GM21786 (cell line): ENCODE results near the gene CCNQ.

Experiments
- ATAC-seq: cut with Tn5 transposase; IDR thresholded peaks from one replicate; pipeline ENCODE4 v1.9.1; 2021; ENCODE audit not compliant: unreplicated experiment

The CCNQ gene

DNA sequence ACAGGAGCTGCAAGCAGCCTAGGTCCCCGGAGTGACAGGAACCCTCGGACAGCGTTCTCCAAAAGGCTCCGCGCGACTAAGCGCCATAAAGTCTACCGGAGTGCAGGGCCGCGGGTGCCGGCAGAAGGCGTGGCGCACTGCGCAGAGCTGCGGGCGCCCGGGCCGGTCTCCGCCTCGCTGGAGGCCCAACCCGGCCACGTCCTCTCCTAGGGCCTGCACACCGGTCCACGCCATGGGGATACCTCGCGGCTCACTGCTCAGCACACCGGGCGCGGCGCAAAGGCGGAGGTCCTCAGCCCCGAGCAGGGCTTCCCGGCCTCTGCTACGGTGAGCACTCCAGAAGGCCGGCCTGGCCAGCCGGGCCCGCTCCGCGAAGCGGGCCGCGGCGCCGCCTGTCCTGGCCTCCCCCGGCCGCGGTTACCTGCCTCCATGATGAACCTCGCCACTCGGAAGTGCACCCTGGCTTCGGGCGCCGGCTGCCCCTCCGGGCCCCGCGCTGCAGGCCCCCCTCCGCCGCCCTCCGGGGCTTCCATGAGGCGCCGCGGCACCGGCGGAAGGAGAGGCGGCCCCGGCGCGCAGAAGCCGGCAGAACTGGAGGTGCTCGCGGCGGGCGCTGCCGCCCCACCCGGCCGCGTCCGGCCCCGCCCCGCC lies at the start of gene CCNQ:
Gene CCNQ (minus strand): TSS at position 599 of the 651 bp plus-strand sequence. CDS start 66 bp downstream, at position 533.
- peak; percentile 53 for ATAC-seq

DNA sequence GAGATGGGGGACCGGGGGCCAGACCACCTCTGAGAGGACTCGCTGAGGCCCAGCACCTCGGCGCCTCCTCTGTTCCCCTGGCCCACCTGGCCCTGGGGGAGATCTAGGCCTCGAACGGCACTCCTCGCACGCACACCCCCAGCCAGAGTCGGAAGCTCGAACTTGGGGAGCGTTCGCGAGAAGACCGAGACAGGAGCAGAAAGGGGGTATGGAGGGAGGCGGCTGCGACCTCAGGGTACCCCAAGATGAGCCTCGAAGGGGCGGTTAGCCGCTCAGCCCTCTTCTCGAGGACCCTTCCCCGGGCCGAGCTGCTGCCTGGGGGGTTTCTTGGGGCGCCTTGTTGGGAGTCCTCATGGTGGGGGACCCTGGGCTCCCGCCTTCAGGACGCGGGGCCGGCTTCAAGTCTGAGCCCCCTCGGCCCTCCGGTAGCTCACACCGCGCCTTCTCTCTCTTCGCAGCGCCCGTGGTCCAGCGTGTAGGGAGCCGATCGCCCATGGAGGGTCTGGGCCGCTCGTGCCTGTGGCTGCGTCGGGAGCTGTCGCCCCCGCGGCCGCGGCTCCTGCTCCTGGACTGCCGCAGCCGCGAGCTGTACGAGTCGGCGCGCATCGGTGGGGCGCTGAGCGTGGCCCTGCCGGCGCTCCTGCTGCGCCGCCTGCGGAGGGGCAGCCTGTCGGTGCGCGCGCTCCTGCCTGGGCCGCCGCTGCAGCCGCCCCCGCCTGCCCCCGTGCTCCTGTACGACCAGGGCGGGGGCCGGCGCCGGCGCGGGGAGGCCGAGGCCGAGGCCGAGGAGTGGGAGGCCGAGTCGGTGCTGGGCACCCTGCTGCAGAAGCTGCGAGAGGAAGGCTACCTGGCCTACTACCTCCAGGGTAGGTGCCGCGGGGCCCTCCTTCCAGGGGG lies 48.8 kb upstream of the CCNQ start:
- ATAC-seq = no peak

DNA sequence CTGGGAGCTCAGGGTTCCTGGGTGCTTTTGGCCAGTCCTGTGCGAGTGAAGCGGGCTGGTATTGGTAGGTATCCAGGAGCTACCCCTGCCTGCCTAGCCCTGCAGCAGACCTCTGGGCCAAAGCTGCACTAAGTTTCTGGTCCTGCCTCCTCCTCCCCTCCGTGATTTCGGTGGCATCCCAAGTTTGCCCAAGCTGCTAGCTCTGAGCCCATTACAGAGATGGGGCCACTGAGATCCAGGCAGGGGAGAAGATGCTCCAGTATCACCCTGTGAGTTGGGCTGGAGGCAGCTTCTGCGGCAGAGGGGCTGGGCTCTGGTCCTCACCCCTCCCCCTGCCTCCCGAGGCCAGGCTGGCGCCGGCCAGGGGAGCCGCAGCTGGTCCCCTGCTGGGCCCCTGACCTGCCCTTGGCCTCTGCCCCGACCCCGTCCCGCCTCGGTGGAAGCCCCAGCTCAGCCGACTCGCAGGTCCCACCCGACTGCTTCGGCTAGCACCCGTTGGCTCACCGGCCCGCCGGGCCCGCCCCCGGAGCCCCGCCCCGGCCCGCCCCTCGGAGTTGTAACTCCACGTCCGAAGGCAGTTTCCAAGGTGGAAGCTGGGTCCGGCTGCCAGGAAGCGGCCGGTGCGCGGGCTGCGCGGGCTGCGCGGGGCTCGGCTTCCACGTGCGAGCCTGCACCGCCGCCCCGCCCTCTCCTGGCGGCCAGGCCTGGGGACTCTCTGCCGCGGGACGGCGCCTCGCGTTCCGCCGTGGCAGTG lies 47.9 kb upstream of the CCNQ start, which contains the start of gene DUSP9:
Gene DUSP9 (plus strand): TSS at position 584 of the 754 bp plus-strand sequence. CDS start 751 bp downstream, outside the sequence.
- no peak for ATAC-seq

DNA sequence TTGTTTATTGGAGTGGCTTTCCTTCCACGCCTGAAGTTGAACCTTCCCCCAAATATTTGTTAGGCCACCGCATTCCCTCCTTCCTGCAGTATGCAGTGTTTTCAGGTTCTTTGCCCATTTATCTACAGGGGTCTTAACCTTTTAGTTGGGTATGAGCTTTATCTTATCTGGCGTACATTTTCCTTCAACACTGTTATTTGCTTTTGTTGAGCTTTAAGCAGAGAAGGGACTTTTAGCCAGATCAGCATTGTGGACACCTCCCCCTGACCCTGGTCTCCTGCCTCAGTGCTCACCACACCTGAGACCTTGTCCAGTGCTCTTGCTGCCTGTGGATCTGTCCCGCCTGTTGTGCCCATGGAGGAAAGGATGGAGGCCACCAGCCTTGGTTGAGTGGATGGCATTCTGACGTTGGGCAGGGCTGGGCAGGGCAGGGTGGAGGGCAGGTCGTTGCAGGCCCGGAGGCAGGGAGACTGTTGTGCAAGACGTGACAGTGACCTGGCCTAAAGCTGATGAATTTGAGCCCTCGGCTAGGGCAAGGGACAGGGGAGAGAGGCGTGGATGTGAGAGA lies 47.1 kb upstream of the CCNQ start:
- no peak for ATAC-seq

DNA sequence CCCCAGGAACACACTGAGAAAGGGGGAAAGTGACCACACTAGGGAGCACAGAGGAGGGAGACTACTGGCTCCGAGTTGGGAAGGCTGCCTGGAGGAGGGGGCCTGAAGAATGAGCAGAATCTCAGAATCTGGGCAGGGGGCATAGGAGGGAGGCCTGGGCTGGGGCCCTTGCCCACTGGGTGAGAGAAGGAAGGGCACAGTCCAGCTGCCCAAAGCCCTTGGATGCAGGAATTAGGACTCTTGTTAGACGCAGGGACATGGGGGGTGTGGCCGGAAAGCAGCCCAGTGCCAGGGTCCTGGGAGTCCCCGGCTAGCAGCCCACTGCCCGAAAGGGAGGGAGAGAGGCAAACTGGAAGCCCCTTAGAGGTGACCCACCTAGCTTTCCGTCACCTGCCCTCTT lies 46.2 kb upstream of the CCNQ start:
- ATAC-seq = no peak

DNA sequence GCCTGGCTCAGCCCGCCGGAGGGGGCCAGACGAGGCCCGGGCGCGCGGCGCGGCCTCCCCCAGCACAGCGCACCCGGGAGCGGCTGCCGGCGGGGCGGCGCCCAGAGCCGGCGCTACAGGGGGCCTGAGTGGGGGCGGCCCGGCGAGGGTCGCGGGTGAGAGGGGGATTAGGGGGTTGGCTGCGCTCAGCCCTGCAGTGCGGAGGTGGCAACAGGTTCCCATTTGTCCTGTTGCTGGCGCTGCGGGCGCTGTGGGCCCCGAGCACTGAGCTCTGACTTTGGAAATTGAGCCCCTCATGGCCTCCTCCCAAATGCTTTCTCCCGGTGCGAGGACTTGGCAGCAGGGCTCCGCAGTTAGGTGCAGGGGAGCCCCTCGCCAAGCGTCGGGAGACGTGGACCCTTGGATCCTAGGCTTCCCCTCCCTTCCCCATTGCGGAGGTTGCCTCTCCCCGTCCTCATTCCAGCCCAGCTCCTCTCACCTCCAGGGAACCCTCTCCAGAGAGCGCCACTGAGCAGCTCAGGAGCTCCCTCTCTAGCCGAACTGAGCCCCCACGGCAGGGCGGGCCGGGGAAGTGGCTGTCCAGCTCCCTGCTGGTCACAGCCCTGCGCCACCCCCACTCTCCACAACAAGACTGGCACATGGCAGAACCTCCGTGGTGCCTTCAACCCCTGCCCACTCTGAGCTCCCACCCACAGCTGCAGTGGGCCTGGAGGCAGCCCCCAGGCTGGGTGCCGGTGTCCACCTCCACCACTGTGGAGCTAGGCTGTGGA lies 45.6 kb upstream of the CCNQ start:
- ATAC-seq = no peak

DNA sequence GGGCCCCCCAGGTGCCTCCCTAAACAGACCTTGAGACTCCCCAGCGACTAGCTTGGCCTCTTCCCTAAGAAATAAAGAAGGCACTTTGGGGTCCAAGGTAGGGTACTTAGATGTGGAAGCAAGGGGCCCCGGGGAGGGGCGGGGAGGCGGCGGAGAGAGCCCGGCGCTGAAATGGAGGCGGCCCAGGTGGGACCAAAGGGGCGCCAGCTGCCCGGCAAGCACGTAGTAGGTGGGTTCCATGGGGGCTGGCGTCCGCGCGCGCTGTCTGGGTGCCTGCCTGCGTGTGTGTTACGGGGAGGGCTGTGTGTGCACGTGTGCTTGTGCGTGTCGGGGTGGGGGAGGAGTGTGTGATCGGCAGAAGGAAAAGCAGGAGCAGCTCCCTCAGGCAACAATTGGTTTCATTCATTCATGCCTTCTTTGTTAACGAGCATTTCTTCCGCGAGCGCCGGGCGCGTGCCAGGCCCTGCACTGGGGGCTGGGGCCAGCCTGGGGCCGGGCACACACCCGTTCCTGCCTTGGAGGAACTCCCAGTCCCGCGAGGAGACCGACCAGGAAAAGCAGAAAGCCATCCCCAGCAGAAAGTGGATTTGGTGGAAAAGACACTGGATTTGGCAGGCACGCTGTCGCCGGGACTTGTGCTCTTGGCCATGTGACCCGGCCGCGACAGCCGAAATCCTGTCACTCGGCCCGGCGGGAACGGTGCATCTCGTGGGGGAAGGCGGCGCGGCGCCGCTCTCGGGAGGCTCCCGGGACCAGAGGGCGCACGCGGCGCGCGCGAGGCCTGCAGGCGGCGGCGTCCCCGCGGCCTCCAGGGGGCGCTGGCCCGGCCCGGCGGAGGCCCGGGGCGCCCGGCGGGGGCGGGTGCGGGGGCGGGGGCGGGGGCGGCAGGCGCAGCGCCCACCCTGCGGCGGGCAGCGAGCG lies 44.8 kb upstream of the CCNQ start:
- no peak for ATAC-seq

GRCh38 chrX:153642655-153643430 lies 43.9 kb upstream of the CCNQ start:
- no peak for ATAC-seq

DNA sequence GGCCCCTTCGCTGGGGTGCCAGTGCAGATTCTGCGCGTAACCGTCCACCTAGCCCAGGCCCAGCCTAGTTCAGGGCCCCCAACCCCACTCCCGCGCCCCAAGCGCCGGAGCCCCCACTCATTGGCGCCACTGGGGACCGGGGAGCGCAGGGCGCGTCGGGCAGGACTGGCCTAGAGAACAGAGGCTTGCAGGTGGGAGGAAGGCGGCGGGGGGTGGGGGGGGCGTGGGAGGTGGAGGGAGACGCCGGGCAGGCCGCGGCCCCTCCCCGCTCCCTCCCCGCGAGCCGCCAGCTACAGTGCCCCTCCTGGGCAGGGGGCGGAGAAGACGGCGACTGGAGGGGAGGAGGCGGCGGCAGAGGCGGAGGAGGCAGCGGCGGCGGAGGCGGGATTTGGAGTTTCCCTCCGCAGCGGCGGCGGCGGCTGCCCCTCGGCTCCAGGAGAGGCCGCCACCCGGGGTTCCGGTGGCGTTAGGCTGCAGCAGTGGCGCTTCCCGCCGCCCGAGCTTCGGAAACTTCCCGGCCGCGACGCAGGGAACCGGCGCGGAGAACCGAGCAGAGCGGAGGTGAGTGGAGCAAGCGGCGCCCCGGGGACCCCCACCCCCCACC lies 43.2 kb upstream of the CCNQ start:
- no peak for ATAC-seq

DNA sequence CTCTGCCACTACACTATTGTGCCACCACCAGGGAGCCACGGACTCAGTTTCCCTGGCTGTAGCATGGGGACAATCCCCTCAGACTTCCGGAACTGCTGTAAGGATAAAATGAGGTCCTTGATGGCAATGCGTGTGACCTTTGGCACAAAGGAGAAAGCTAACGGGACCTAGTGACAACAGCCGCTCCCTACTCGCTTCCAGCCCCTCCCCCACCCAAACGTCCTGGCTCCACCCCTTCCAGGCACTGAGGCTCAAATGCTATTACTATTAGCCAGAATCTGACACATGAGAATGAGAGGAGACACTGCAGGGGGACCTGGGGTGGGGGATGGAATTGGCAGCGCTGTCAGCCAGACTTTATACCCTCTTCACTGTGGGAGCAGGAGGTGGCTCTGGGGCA lies 42.7 kb upstream of the CCNQ start:
- ATAC-seq = no peak

- ATAC-seq = no peak
Observed at GRCh38 chrX:153640736-153641575, 42.0 kb upstream of the CCNQ start.

DNA sequence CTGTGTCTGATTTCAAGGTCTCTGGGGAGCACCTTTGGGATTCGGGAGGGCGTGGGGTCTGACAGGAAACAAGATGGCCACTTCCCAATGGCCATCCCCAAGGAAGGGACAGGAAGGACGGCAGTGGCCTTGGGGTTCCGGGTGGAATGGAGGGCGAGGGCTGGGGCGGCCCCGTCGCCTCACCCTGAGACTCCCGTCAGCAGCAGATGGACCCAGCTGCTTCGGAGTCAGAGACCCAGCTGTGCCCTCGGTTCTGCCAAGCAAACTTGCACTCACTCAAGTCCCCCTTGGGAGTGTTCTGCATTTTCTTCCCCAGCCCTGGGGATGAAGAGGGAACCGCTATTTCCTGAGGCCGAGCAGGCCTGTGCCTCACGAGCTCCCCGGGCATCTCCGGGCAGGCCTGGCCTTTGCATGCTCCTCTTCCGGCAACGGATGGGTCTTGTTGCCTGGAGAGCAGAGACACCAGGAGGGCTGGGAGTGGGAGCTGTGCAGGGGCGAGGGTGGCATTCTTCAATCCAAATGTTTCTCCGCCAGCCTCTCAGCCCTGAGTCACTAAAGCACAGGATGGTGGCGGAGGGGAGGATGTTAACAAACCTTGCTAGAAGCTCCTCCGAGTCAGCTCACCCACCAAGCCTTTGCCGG lies 41.2 kb upstream of the CCNQ start:
- no peak for ATAC-seq

DNA sequence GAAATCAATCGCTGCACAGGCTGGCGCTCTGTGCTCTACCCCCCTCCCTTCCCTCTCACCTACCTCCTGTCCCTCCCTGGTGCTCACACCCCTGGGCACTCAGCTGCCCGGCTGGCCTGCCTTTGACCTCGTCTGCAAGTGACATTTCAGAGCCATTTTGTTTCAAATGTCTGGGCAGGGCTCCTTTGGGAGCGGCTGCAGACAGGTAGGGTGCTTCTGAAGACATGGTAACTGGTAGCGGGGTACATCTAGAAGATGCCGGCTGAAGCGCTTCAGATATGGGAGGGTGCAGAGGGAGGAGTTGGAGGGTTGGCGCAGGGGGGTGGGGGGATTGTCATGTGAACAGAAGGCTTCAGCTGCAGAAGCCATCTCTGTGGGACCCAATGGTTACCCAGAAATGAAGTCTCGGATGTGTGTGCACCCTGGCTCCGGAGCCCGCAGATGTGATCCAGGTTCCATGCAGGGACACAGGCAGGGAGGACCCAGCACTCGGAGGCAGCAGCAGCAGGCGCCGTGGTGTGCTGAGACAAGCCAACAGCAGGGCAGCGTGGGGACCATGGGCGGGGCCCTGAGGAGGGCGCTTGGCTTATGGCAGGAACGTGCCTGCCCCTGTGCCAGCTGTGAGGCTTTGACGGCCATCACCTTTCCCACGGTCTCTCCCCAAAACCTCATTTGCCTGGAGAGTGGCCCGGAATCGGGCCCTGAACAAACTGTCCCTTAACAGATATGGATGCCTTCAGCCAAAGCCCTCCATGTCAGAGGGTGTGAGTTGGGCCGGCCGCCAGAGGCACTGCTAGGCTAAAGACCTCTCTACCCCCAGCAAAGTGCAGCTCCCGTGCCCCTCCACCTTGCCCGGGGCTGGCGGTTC lies 40.5 kb upstream of the CCNQ start:
- ATAC-seq = no peak

DNA sequence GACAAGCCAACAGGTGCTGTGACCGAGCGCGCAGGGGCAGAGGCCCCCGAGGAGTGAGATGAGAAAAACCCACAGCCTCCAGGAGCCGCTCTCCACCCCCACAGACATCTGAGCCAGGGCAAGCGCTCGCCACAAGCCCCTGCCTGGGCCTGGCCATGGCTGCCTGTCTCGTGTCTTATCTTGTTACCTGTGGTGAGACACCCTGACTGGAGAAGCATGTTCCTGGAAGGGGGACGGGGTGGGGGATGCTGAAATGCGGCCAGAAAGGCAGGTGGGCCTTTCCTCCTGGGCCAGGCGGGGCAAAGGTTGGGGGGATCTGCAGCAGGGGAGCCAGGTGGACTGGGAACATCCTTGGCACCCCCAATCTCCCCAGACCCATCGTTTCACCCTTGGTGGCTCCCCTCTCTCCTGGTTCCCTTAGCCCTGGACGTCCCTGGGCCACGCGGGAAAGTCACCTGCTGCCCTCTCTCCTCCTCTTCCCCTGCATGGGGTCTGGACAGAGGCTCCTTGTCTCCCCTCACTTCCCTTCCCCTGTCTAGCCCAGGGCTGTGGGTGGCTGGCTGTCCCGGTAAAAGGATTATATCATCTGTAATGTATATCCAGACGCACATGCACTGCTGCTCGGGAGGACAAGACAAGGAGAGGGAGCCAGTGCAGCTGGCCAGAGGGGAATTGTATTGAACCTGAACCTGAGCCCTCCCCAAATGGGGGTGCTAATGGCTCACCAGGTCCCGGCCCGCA lies 39.7 kb upstream of the CCNQ start:
- ATAC-seq = no peak

GRCh38 chrX:153638041-153638371 lies 39.1 kb upstream of the CCNQ start:
- ATAC-seq = no peak
